ENCODE measurements around the gene NDFIP1.
A peak's percentile ranks its signal among the peaks of the same experiment; 100 is the strongest.

Gene NDFIP1

GRCh38 chr5:142069606-142070399 is 38.8 kb upstream of the NDFIP1 start:
- TF ChIP-seq, protein P1, sequence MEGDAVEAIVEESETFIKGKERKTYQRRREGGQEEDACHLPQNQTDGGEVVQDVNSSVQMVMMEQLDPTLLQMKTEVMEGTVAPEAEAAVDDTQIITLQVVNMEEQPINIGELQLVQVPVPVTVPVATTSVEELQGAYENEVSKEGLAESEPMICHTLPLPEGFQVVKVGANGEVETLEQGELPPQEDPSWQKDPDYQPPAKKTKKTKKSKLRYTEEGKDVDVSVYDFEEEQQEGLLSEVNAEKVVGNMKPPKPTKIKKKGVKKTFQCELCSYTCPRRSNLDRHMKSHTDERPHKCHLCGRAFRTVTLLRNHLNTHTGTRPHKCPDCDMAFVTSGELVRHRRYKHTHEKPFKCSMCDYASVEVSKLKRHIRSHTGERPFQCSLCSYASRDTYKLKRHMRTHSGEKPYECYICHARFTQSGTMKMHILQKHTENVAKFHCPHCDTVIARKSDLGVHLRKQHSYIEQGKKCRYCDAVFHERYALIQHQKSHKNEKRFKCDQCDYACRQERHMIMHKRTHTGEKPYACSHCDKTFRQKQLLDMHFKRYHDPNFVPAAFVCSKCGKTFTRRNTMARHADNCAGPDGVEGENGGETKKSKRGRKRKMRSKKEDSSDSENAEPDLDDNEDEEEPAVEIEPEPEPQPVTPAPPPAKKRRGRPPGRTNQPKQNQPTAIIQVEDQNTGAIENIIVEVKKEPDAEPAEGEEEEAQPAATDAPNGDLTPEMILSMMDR (IDR thresholded peaks at IDR 0.05; ENCODE audit: low read depth, low read length), result no peak
- TF ChIP-seq, protein P2, sequence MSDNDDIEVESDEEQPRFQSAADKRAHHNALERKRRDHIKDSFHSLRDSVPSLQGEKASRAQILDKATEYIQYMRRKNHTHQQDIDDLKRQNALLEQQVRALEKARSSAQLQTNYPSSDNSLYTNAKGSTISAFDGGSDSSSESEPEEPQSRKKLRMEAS (IDR thresholded peaks at IDR 0.05; ENCODE audit: low read depth, low read length), result no peak
- TF ChIP-seq MYC (IDR thresholded peaks at IDR 0.05; ENCODE audit: low read depth, low read length) (no peak), POLR2A (IDR thresholded peaks at IDR 0.05; ENCODE audit: extremely low read depth, insufficient read length) (no peak)
- DNase-seq (ENCODE audit: low read depth), result no peak
- H3K4me3 ChIP-seq (ENCODE audit: low read depth, low read length), result no peak overlapping the region

DNA sequence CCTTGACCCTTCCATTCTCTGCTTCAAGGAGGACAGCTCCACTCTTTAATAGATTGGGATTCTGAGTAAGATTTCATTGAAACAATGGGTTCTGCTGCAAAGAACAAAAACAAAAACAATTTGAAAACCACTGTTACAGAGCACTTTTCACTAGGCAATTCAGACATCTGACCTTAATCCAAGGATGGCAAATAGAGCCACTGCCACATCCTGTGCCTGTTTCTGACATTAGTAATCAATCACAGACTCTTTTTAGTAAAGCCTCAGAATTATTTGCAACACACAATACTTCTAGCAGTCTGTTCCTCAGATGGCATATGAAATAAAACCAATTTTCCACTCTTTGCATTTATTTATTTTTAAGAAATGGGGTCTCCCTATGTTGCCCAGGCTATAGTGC is 37.8 kb upstream of the NDFIP1 start:
- TF ChIP-seq, protein P1 (IDR thresholded peaks at IDR 0.05; ENCODE audit: low read depth, low read length), result no peak
- TF ChIP-seq MYC (IDR thresholded peaks at IDR 0.05; ENCODE audit: low read depth, low read length) (no peak), POLR2A (IDR thresholded peaks at IDR 0.05; ENCODE audit: extremely low read depth, insufficient read length) (no peak)
- TF ChIP-seq, protein P2 (IDR thresholded peaks at IDR 0.05; ENCODE audit: low read depth, low read length), result no peak
- no peak for DNase-seq (ENCODE audit: low read depth)
- H3K4me3 ChIP-seq (ENCODE audit: low read depth, low read length), result no peak overlapping the region

GRCh38 chr5:142072488-142072887 is 36.1 kb upstream of the NDFIP1 start:
- no peak overlapping the region for H3K4me3 ChIP-seq (ENCODE audit: low read depth, low read length)
- DNase-seq (ENCODE audit: low read depth), result peak; percentile 15

GRCh38 chr5:142073362-142073988 is 35.1 kb upstream of the NDFIP1 start:
- H3K4me3 ChIP-seq (ENCODE audit: low read depth, low read length), result no peak overlapping the region
- TF ChIP-seq, protein P1 (IDR thresholded peaks at IDR 0.05; ENCODE audit: low read depth, low read length), result no peak
- TF ChIP-seq, protein P2 (IDR thresholded peaks at IDR 0.05; ENCODE audit: low read depth, low read length), result no peak
- TF ChIP-seq MYC (IDR thresholded peaks at IDR 0.05; ENCODE audit: low read depth, low read length) (no peak), POLR2A (IDR thresholded peaks at IDR 0.05; ENCODE audit: extremely low read depth, insufficient read length) (no peak)
- DNase-seq (ENCODE audit: low read depth), result no peak

More at GRCh38 chr5:142072488-142072887, 36.1 kb upstream of the NDFIP1 start:
- TF ChIP-seq, protein P1 (IDR thresholded peaks at IDR 0.05; ENCODE audit: low read depth, low read length), result no peak

GRCh38 chr5:142074006-142074405 is 34.6 kb upstream of the NDFIP1 start:
- no peak overlapping the region for H3K4me3 ChIP-seq (ENCODE audit: low read depth, low read length)
- TF ChIP-seq, protein P1 (IDR thresholded peaks at IDR 0.05; ENCODE audit: low read depth, low read length), result no peak
- TF ChIP-seq MYC (IDR thresholded peaks at IDR 0.05; ENCODE audit: low read depth, low read length), result no peak
- TF ChIP-seq, protein P2 (IDR thresholded peaks at IDR 0.05; ENCODE audit: low read depth, low read length), result no peak
- no peak for DNase-seq (ENCODE audit: low read depth)

Measured in NB4 (cell line).